Measurements from ENCODE around the gene YAP1.

DNA sequence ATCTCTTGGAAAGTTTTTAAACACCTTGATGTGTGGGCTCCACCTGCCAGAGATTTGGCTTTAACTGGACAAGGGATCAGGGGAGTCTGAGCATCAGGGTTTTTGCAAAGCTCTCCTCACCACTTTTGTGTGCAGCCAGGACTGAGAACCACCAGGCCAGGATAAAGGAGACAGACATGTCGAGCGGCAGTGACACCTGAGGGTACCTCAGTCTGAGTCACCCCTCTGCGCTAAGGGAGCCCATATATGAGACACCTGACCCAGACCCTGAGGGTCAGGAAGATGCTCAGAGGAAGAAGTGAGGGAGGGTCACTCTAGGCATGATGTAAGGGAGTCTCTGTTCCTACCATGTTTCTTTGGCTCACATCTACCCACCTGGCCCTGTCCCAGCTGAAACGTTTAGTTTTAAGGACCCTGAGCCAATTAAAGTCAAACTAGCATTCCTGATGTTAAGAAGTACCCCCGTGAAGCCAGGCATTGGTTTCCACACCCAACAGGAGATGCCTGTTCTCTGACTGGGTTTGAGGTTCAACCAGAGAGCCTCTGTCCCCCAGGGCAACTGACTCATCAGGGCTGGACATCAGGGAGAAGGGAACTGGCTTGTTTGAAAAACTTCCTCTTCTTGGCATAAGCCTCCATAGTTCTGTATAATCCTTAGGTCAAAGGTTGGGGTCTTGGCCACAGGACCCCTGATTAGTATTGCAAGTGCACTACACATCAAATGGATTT lies 134.6 kb downstream of the YAP1 start:
- TF ChIP-seq POLR2AphosphoS5 (IDR thresholded peaks at IDR 0.05) = no peak
- TF ChIP-seq POLR2A (IDR thresholded peaks at IDR 0.05) = no peak
- TF ChIP-seq CTCF (IDR thresholded peaks at IDR 0.05) = no peak
